Prostate gland (tissue), 2 donors: ENCODE results near the gene PEX14. TPM values are rescaled to one million over a fixed set of nuclear protein-coding genes. Genes with fewer than 3 reads are reported as not detected.

Experiments used
- DNase-seq: peaks from one replicate; pipeline ENCODE4 v3.0.0-alpha.2; 2019; ENCODE audit warnings: low spot score
- H3K27ac ChIP-seq, 2 donors: fragments of 200-600 bp; sonication (generic); 2 replicates each; pipeline ENCODE4 v1.5.1; 2017 to 2019
- H3K27me3 ChIP-seq: fragments of 200-600 bp; sonication (generic); replicated peaks from 2 replicates; pipeline ENCODE4 v1.5.1; 2019; ENCODE audit not compliant: insufficient read depth
- H3K36me3 ChIP-seq, 2 donors: fragments of 200-600 bp; sonication (generic); 1 replicate in 1 of 2; 2 replicates in 1 of 2; pipeline versions ENCODE4 v1.5.1 to v1.8.1; 2017 to 2019
- H3K4me1 ChIP-seq: fragments of 200-600 bp; sonication (generic); replicated peaks from 2 replicates; pipeline ENCODE4 v1.5.1; 2019
- H3K4me3 ChIP-seq, 2 donors: fragments of 200-600 bp; sonication (generic); 2 replicates each; pipeline ENCODE4 v1.5.1; 2017 to 2019
- H3K9me3 ChIP-seq: fragments of 200-600 bp; sonication (generic); 2 replicates; pipeline ENCODE4 v1.5.1; 2017
- POLR2A ChIP-seq: fragments of 450-650 bp; IDR thresholded peaks from one replicate; pipeline ENCODE4 v1.6.1; 2016; ENCODE audit warnings: antibody characterized with exemption, mild to moderate bottlenecking
- POLR2AphosphoS5 ChIP-seq: sonication (generic); formaldehyde crosslinking; IDR thresholded peaks from one replicate; pipeline ENCODE4 v1.6.1; 2017; ENCODE audit warnings: antibody characterized with exemption
- WGBS: methylation state at CpG from one replicate; pipeline ENCODE4 v1.1.5; 2018; 5-methylcytosine and 5-hydroxymethylcytosine counted together
- intact Hi-C: fragments of 100-400 bp; cut with DNase I; formaldehyde crosslinking; loops from one replicate; pipeline ENCODE4 v1.14.2; 2022
- total RNA-seq, 2 donors: library from RNA; depleted of rRNA; stranded (reverse); fragments of >200 nt; gene quantifications; one replicate each; pipeline ENCODE4 v1.1.0, GENCODE V29; 2016
- TF ChIP-seq, protein P1 (sequence below), 4 experiments: fragments of 200-600 bp in 2 of 4; fragments of 450-650 bp in 2 of 4; sonication (generic) in 2 of 4; IDR thresholded peaks; 1 replicate in 3 of 4; 2 replicates in 1 of 4; pipeline ENCODE4 v1.5.1; 2016 to 2019; ENCODE audit warnings: antibody characterized with exemption in 4 of 4, mild to moderate bottlenecking in 2 of 4, moderate library complexity in 2 of 4

PEX14 gene
- total RNA-seq, 2 donors from 2014 or later, result 26.1 to 34.7 TPM

DNA sequence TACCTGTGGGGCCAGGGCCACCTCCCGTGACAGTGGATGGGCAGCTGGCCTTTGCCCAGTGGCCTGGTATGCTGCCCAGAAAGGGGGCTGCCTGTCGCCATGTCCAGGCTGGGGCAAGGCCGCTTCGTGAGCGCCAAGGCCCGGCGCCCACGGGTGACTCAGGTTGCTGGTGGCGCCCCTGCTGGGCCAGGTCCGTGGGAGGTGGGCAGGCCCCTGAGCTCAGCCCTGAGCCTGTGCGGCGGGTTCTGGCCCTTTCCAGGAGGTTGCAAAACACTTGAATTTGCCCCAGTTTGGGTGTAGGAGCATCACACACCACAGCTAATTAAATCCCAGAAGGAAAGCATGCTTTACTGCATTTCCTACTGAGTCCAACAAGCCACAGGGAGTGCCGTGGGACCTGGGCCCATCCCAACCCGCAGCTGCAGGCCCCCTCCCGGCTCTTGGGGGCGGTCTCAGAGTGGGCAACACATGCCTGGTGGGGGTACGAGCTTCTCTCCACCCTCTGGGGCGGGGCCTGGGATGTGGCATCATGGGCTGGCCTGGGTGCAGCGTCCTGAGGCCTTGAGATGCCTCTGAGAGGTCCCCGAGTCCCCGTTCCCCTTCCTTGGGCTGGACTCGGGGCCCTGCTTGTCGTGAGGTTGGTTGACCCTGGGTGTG is 159.8 kb downstream of the PEX14 start:
- Histone ChIP-seq H3K27me3 (no peaks in the 10 kb centered on the region), H3K4me1 (peaks cover 61% of the 10 kb centered on the region), H3K9me3 (no peaks in the 10 kb centered on the region), H3K4me3 (no peak overlapping the region), H3K36me3 (no peaks in the 10 kb centered on the region), H3K27ac (peak overlapping the region; percentile 95 to 98)
- intact Hi-C loops, result loop anchor here (5.0 to 10.0 kb wide), 2 partner anchors 48 to 230 kb away; no protein-coding TSS in a partner anchor
- peak; percentile 55 for DNase-seq
- WGBS, result 24% methylated on average over 20 of the region's 23 CpGs
- TF ChIP-seq POLR2A, result no peak
- TF ChIP-seq POLR2AphosphoS5, result peak; percentile 34
- TF ChIP-seq, protein P1, sequence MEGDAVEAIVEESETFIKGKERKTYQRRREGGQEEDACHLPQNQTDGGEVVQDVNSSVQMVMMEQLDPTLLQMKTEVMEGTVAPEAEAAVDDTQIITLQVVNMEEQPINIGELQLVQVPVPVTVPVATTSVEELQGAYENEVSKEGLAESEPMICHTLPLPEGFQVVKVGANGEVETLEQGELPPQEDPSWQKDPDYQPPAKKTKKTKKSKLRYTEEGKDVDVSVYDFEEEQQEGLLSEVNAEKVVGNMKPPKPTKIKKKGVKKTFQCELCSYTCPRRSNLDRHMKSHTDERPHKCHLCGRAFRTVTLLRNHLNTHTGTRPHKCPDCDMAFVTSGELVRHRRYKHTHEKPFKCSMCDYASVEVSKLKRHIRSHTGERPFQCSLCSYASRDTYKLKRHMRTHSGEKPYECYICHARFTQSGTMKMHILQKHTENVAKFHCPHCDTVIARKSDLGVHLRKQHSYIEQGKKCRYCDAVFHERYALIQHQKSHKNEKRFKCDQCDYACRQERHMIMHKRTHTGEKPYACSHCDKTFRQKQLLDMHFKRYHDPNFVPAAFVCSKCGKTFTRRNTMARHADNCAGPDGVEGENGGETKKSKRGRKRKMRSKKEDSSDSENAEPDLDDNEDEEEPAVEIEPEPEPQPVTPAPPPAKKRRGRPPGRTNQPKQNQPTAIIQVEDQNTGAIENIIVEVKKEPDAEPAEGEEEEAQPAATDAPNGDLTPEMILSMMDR (IDR thresholded peaks at IDR 0.05), result peak in 2 of 4 experiments; percentile 6 to 16

DNA sequence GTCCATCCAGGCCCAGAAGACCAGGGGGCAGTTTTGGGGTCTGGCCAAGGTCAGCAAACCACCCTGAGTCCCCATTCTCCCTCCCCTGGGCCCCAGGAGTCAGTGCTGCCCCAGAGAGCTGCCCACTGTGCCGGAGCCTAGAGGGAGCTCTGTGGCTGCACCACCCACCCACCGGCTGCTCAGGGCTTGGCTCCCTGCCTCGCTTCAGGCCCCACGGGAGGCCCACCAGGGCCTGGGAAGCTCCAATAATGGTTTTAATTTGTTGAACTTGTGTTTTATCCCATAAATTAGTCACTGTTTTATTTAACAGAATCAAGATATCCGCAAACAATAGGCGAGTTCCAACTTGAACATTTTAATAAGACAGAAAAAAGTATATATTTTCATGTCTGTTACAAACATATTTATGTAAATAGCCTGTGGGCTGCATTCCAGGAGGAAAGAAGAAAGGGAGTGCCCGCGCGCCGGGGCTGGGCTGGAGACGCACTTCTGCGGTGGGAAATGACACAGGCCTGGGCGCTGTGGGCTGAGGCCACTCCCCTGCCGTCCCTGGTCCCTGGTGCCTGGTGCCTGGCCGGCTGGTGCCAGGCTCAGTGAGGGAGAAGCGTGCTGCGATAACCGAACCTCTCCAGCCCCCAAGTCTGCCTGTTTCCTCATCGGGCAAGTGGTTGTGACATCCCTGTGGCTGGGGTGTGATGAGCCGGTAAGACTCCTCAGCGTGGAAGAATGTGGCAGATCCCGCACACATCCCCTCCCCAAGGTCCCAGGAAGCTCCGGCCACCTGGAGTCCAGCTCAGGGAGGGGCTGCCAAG is 160.5 kb downstream of the PEX14 start:
- H3K27me3 ChIP-seq, result no peaks in the 10 kb centered on the region
- H3K27ac ChIP-seq, result peak overlapping the region; percentile 95 to 98
- DNase-seq, result peak; percentile 95
- H3K36me3 ChIP-seq, result no peaks in the 10 kb centered on the region
- H3K4me1 ChIP-seq, result peaks cover 64% of the 10 kb centered on the region
- WGBS, result 12% methylated on average over 23 of the region's 23 CpGs
- no peaks in the 10 kb centered on the region for H3K9me3 ChIP-seq
- H3K4me3 ChIP-seq, result no peak overlapping the region
- intact Hi-C loops, result loop anchor here (5.0 to 10.0 kb wide), 2 partner anchors 47 to 230 kb away; no protein-coding TSS in a partner anchor
- TF ChIP-seq, protein P1 (IDR thresholded peaks at IDR 0.05), result peak in 1 of 4 experiments; percentile 21
- TF ChIP-seq POLR2AphosphoS5, result peak; percentile 76
- peak; percentile 58 for TF ChIP-seq POLR2A

DNA sequence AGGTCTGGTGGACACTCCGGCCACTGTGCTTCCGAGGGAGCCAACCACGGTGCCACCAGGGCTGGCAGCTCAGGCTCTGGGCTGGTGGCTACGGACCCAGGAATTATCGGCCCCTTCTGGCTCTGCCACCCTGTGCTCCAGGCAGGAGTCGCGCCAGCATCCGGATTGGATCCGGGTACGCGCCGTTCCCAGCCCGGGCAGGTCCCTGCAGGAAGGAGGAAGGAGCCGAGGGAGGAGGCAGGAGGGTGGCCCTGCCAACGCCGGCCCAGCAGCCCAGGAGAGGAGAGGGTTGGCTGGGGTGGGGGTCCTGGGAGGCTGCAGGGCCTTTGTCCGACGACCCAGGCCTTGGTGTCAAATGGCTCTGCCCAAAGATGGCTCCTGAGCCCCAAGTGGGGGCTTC is 161.2 kb downstream of the PEX14 start:
- H3K4me1 ChIP-seq, result peaks cover 71% of the 10 kb centered on the region
- peak overlapping the region; percentile 95 to 98 for H3K27ac ChIP-seq
- no peaks in the 10 kb centered on the region for H3K27me3 ChIP-seq
- H3K4me3 ChIP-seq, result no peak overlapping the region
- DNase-seq, result peak; percentile 97
- H3K36me3 ChIP-seq, result no peaks in the 10 kb centered on the region
- TF ChIP-seq POLR2AphosphoS5, result peak; percentile 95
- TF ChIP-seq, protein P1 (IDR thresholded peaks at IDR 0.05), result peak in 1 of 4 experiments; percentile 25
- TF ChIP-seq POLR2A, result peak; percentile 14
- WGBS, result 33% methylated on average over 18 of the region's 18 CpGs
- intact Hi-C loops, result loop anchor here (5.0 to 10.0 kb wide), 2 partner anchors 46 to 229 kb away; no protein-coding TSS in a partner anchor
- H3K9me3 ChIP-seq, result no peaks in the 10 kb centered on the region

DNA sequence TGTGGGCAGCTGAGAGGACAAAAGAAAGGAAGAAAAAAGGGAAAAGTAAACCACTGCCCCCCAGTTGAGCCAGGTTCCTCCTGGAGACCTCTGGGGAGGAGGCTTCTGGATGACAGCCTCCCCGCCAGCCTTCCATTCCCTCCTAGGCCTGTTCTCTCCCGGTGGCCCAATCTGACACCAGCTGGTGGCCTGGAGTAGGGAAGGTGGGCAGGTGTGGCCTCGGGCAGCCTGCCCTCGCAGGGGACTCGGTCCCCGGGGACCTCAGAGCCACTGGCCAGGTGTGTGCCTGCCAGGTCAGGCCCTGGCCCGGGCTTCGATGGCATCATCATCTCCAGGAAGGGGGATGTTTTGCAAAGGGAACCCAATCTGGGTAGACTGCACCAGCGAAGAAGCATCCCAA is 162.7 kb downstream of the PEX14 start:
- TF ChIP-seq, protein P1 (IDR thresholded peaks at IDR 0.05), result peak in 1 of 4 experiments; percentile 10
- TF ChIP-seq POLR2A (no peak), POLR2AphosphoS5 (no peak)
- WGBS, result 30% methylated on average over 9 of the region's 9 CpGs
- Histone ChIP-seq H3K27me3 (no peaks in the 10 kb centered on the region), H3K36me3 (no peaks in the 10 kb centered on the region), H3K4me1 (peaks cover 68% of the 10 kb centered on the region), H3K4me3 (no peak overlapping the region), H3K9me3 (no peaks in the 10 kb centered on the region), H3K27ac (peak overlapping the region; percentile 95 to 98)
- no peak for DNase-seq
- intact Hi-C loops, result loop anchor here (5.0 to 10.0 kb wide), 2 partner anchors 45 to 227 kb away; no protein-coding TSS in a partner anchor
